Left hindlimb (tissue), 1 donor: Measurements from ENCODE around the gene KRTAP25-1.
A peak's percentile ranks its signal among the peaks of the same experiment; 100 is the strongest.

Source experiments
- DNase-seq: peaks from one replicate; pipeline ENCODE4 v3.0.0-alpha.2; 2018

The KRTAP25-1 gene

GRCh38 chr21:30289215-30289614, at the start of gene KRTAP25-1:
KRTAP25-1 (minus strand) TSS chr21:30289514; CDS start chr21:30289490, 24 bp downstream.
- no peak for DNase-seq

GRCh38 chr21:30338717-30339116, 49.4 kb upstream of the KRTAP25-1 start:
- no peak for DNase-seq

- no peak for DNase-seq
These were observed 48.5 kb upstream of the KRTAP25-1 start for GRCh38 chr21:30337772-30338171.

- no peak for DNase-seq
These were observed 48.0 kb upstream of the KRTAP25-1 start, which contains the start of gene KRTAP27-1 for GRCh38 chr21:30337276-30337744. KRTAP27-1 (minus strand) TSS chr21:30337694; CDS start chr21:30337668, 26 bp downstream.

- DNase-seq, result no peak
These were observed 47.3 kb upstream of the KRTAP25-1 start for GRCh38 chr21:30336596-30336995.

GRCh38 chr21:30333736-30334135, 44.4 kb upstream of the KRTAP25-1 start:
- DNase-seq, result no peak

GRCh38 chr21:30332681-30333080, 43.4 kb upstream of the KRTAP25-1 start:
- no peak for DNase-seq

GRCh38 chr21:30329203-30329875, 40.0 kb upstream of the KRTAP25-1 start:
- no peak for DNase-seq

- DNase-seq, result no peak
These were observed 37.1 kb upstream of the KRTAP25-1 start for GRCh38 chr21:30326390-30326789.

GRCh38 chr21:30320215-30320614, 30.9 kb upstream of the KRTAP25-1 start, which contains the start of gene KRTAP26-1:
KRTAP26-1 (minus strand) TSS chr21:30320315; CDS start chr21:30320035, 280 bp downstream.
- DNase-seq, result no peak

- DNase-seq, result no peak
These were observed 26.4 kb upstream of the KRTAP25-1 start for GRCh38 chr21:30315701-30316100.

- no peak for DNase-seq
These were observed 17.6 kb upstream of the KRTAP25-1 start for GRCh38 chr21:30306884-30307283.

- DNase-seq, result no peak
These were observed 15.8 kb upstream of the KRTAP25-1 start for GRCh38 chr21:30305136-30305535.

- no peak for DNase-seq
These were observed 6.5 kb downstream of the KRTAP25-1 start, which contains the start of gene KRTAP24-1 for GRCh38 chr21:30282850-30283249. KRTAP24-1 (minus strand) TSS chr21:30282950; CDS start chr21:30282932, 18 bp downstream.

- DNase-seq, result no peak
These were observed 17.7 kb downstream of the KRTAP25-1 start for GRCh38 chr21:30271611-30272010.

GRCh38 chr21:30271156-30271555, 18.2 kb downstream of the KRTAP25-1 start:
- peak; percentile 46 for DNase-seq

- DNase-seq, result no peak
These were observed 19.3 kb downstream of the KRTAP25-1 start for GRCh38 chr21:30269803-30270530.

GRCh38 chr21:30268608-30269197, 20.6 kb downstream of the KRTAP25-1 start:
- DNase-seq, result no peak

GRCh38 chr21:30257773-30258172, 31.5 kb downstream of the KRTAP25-1 start:
- no peak for DNase-seq

- DNase-seq, result no peak
These were observed 33.2 kb downstream of the KRTAP25-1 start for GRCh38 chr21:30256100-30256499.

- no peak for DNase-seq
These were observed 33.6 kb downstream of the KRTAP25-1 start for GRCh38 chr21:30255679-30256078.

GRCh38 chr21:30251781-30252180, 37.5 kb downstream of the KRTAP25-1 start:
- DNase-seq, result no peak

GRCh38 chr21:30249936-30250335, 39.4 kb downstream of the KRTAP25-1 start:
- no peak for DNase-seq
